H1 (cell line): ENCODE measurements around the gene GJB6. TPM values are rescaled to one million over a fixed set of nuclear protein-coding genes. Genes with fewer than 3 reads are reported as not detected.

ENCODE experiments used
- CTCF ChIA-PET: fragments of 300-600 bp; sonication (Branson Sonifier 250); formaldehyde crosslinking; loops from one replicate; lab custom pipeline; 2021; ENCODE audit not compliant: partially characterized antibody; lab: Charles Lee
- POLR2A ChIA-PET: fragments of 300-600 bp; sonication (Branson Sonifier 250); formaldehyde crosslinking; loops from one replicate; lab custom pipeline; 2021; ENCODE audit warnings: inconsistent platforms; ENCODE audit not compliant: partially characterized antibody; lab: Charles Lee
- DNase-seq, 2 experiments: peaks; one replicate each; pipeline versions ENCODE4 v3.0.0 to v3.0.0-alpha.2; 2010 to 2022; ENCODE audit warnings: low spot score in 2 of 2, low read depth in 1 of 2, mixed read lengths in 1 of 2
- FAIRE-seq: peaks from 2 replicates; lab custom pipeline; 2011; peaks lifted over from hg19 to GRCh38; lab: Jason Lieb, UNC
- H2AFZ ChIP-seq: 2 replicates; pipeline ENCODE4 v1.8.1; 2012; ENCODE audit warnings: low read length, inconsistent platforms
- H2AK5ac ChIP-seq: 2 replicates; pipeline ENCODE4 v1.6.1; 2013; ENCODE audit warnings: low read depth, low read length
- H2BK120ac ChIP-seq: replicated peaks from 2 replicates; pipeline ENCODE3; 2013; ENCODE audit warnings: low read depth, low read length, inconsistent platforms
- H2BK12ac ChIP-seq: 2 replicates; pipeline ENCODE4 v1.6.1; 2013; ENCODE audit warnings: low read depth, low read length
- H2BK15ac ChIP-seq: 2 replicates; pipeline ENCODE4 v1.6.1; 2013; ENCODE audit warnings: low read length
- H2BK20ac ChIP-seq: 2 replicates; pipeline ENCODE4 v1.6.1; 2013; ENCODE audit warnings: low read length
- H2BK5ac ChIP-seq: 2 replicates; pipeline ENCODE4 v1.6.1; 2013; ENCODE audit warnings: low read depth, low read length
- H3K14ac ChIP-seq: 2 replicates; pipeline ENCODE4 v1.6.1; 2013; ENCODE audit warnings: inconsistent platforms; ENCODE audit not compliant: insufficient read length
- H3K18ac ChIP-seq: 2 replicates; pipeline ENCODE4 v1.6.1; 2013; ENCODE audit warnings: low read length; ENCODE audit errors: extremely low read depth
- H3K23ac ChIP-seq: 2 replicates; pipeline ENCODE4 v1.6.1; 2013; ENCODE audit warnings: inconsistent platforms; ENCODE audit not compliant: insufficient read length
- H3K23me2 ChIP-seq: 2 replicates; pipeline ENCODE4 v1.6.1; 2013; ENCODE audit warnings: low read depth, low read length
- H3K27ac ChIP-seq: 2 replicates; pipeline ENCODE4 v1.6.1; 2011; ENCODE audit warnings: low read depth, low read length, inconsistent platforms
- H3K27me3 ChIP-seq, 4 experiments: replicated peaks in 1 of 4; 1 replicate in 1 of 4; 2 replicates in 3 of 4; pipeline versions ENCODE4 v1.6.1 to v1.8.1; 2011 to 2013; ENCODE audit warnings: low read length in 3 of 4, mild to moderate bottlenecking in 3 of 4, inconsistent platforms in 2 of 4, mixed read lengths in 2 of 4, moderate library complexity in 1 of 4; ENCODE audit not compliant: control insufficient read depth in 3 of 4, insufficient read depth in 3 of 4; ENCODE audit errors: extremely low read depth in 1 of 4
- H3K36me3 ChIP-seq, 4 experiments: 2 replicates each; pipeline versions ENCODE4 v1.6.1 to v1.8.1; 2011 to 2013; ENCODE audit warnings: mild to moderate bottlenecking in 4 of 4, low read length in 3 of 4, moderate library complexity in 2 of 4, control low read depth in 1 of 4, inconsistent platforms in 1 of 4; ENCODE audit not compliant: insufficient read depth in 4 of 4, control insufficient read depth in 2 of 4
- H3K4ac ChIP-seq: replicated peaks from 2 replicates; pipeline ENCODE3; 2013; ENCODE audit warnings: low read length, low read depth, mixed read lengths, inconsistent platforms; ENCODE audit not compliant: insufficient read length
- H3K4me1 ChIP-seq, 4 experiments: replicated peaks in 1 of 4; 1 replicate in 1 of 4; 2 replicates in 3 of 4; pipeline versions ENCODE4 v1.6.1 to v1.8.1; 2011 to 2013; ENCODE audit warnings: low read length in 3 of 4, inconsistent platforms in 2 of 4, mixed read lengths in 1 of 4; ENCODE audit not compliant: insufficient read depth in 4 of 4, control insufficient read depth in 3 of 4
- H3K4me2 ChIP-seq, 2 experiments: 2 replicates each; pipeline versions ENCODE4 v1.6.1 to v1.8.1; 2011 to 2013; ENCODE audit warnings: low read depth in 2 of 2, low read length in 2 of 2, control low read depth in 1 of 2, inconsistent platforms in 1 of 2, mild to moderate bottlenecking in 1 of 2; ENCODE audit not compliant: insufficient read depth in 1 of 2
- H3K4me3 ChIP-seq, 4 experiments: fragments of 200-600, 300-600 bp in 1 of 4; sonication (generic), shearing (Covaris generic), sonication (Bioruptor Twin) in 1 of 4; 2 replicates each; pipeline versions ENCODE4 v1.5.1 to v1.8.1; 2011 to 2016; ENCODE audit warnings: low read length in 4 of 4, low read depth in 3 of 4, control low read depth in 2 of 4, inconsistent platforms in 2 of 4, mild to moderate bottlenecking in 2 of 4, mixed read lengths in 1 of 4, moderate library complexity in 1 of 4; ENCODE audit not compliant: insufficient read depth in 2 of 4; ENCODE audit errors: extremely low read depth in 1 of 4
- H3K56ac ChIP-seq: replicated peaks from 2 replicates; pipeline ENCODE3; 2013; ENCODE audit warnings: low read depth, mild to moderate bottlenecking, mixed read lengths, low read length, inconsistent platforms; ENCODE audit not compliant: insufficient read length
- H3K79me1 ChIP-seq: 2 replicates; pipeline ENCODE4 v1.6.1; 2013; ENCODE audit warnings: low read depth, low read length, control low read depth
- H3K79me2 ChIP-seq, 2 experiments: 2 replicates each; pipeline versions ENCODE4 v1.6.1 to v1.8.1; 2012 to 2013; ENCODE audit warnings: low read length in 2 of 2, mild to moderate bottlenecking in 2 of 2, inconsistent platforms in 1 of 2; ENCODE audit not compliant: insufficient read depth in 2 of 2, control insufficient read depth in 1 of 2
- H3K9ac ChIP-seq, 4 experiments: replicated peaks in 1 of 4; 1 replicate in 1 of 4; 2 replicates in 3 of 4; pipeline versions ENCODE4 v1.6.1 to v1.8.1; 2011 to 2013; ENCODE audit warnings: low read depth in 3 of 4, low read length in 3 of 4, control low read depth in 2 of 4, mild to moderate bottlenecking in 2 of 4, moderate library complexity in 2 of 4, inconsistent platforms in 1 of 4; ENCODE audit errors: extremely low read depth in 1 of 4
- H3K9me3 ChIP-seq, 2 experiments: 2 replicates each; pipeline versions ENCODE4 v1.6.1 to v1.8.1; 2012 to 2013; ENCODE audit warnings: mild to moderate bottlenecking in 2 of 2, moderate library complexity in 2 of 2, control low read depth in 1 of 2, inconsistent platforms in 1 of 2, low read depth in 1 of 2, low read length in 1 of 2, mixed read lengths in 1 of 2; ENCODE audit not compliant: insufficient read depth in 2 of 2
- H4K20me1 ChIP-seq, 2 experiments: replicated peaks in 1 of 2; 2 replicates each; pipeline versions ENCODE3 to v1.8.1; 2011 to 2013; ENCODE audit warnings: inconsistent platforms in 2 of 2, low read length in 2 of 2, mild to moderate bottlenecking in 1 of 2; ENCODE audit not compliant: insufficient read depth in 2 of 2, control insufficient read depth in 1 of 2
- H4K5ac ChIP-seq: 2 replicates; pipeline ENCODE4 v1.6.1; 2013; ENCODE audit warnings: low read length, low read depth, mixed read lengths, inconsistent platforms; ENCODE audit not compliant: insufficient read length
- H4K8ac ChIP-seq: 2 replicates; pipeline ENCODE4 v1.8.0; 2013; ENCODE audit warnings: mild to moderate bottlenecking, moderate library complexity, low read length, inconsistent platforms; ENCODE audit not compliant: insufficient read depth; ENCODE audit errors: extremely low read depth
- H4K91ac ChIP-seq: replicated peaks from 2 replicates; pipeline ENCODE3; 2013; ENCODE audit warnings: low read length, mixed read lengths, inconsistent platforms; ENCODE audit not compliant: insufficient read length
- BCL11A ChIP-seq, 2 experiments: IDR thresholded peaks; one replicate each; pipeline ENCODE4 v1.6.1; 2011; ENCODE audit warnings: low read depth in 2 of 2, low read length in 2 of 2, mild to moderate bottlenecking in 2 of 2
- FOSL1 ChIP-seq: IDR thresholded peaks from 2 replicates; pipeline ENCODE4 v1.6.1; 2011; ENCODE audit warnings: mild to moderate bottlenecking, low read depth, low read length, moderate library complexity; ENCODE audit not compliant: insufficient read depth
- GABPA ChIP-seq: IDR thresholded peaks from 2 replicates; pipeline ENCODE4 v1.6.1; 2011; ENCODE audit warnings: mild to moderate bottlenecking, low read length, moderate library complexity, borderline replicate concordance; ENCODE audit not compliant: insufficient read depth
- HDAC6 ChIP-seq: IDR thresholded peaks from one replicate; pipeline ENCODE4 v1.7.1; 2012; ENCODE audit warnings: low read depth, mild to moderate bottlenecking, inconsistent platforms, low read length, moderate library complexity
- SIX5 ChIP-seq: IDR thresholded peaks from 2 replicates; pipeline ENCODE4 v1.6.1; 2011; ENCODE audit warnings: mild to moderate bottlenecking, low read depth, low read length
- SP4 ChIP-seq: IDR thresholded peaks from 2 replicates; pipeline ENCODE4 v1.6.1; 2012; ENCODE audit warnings: low read length, inconsistent platforms
- WGBS, 2 experiments: shearing (Covaris generic) in 1 of 2; methylation state at CpG; one replicate each; pipeline versions ENCODE4 v1.1.6 to v1.1.7; 2013 to 2015; ENCODE audit warnings: low lambda C conversion rate in 2 of 2, mixed read lengths in 2 of 2, inconsistent platforms in 1 of 2, low coverage in 1 of 2, missing lambda C conversion rate in 1 of 2; ENCODE audit not compliant: insufficient replicate concordance in 2 of 2, insufficient coverage in 1 of 2, insufficient read length in 1 of 2; ENCODE audit errors: extremely low coverage in 1 of 2, missing lambda C conversion rate in 1 of 2; 5-methylcytosine and 5-hydroxymethylcytosine counted together
- polyA plus RNA-seq, 7 experiments: library from polyadenylated mRNA; depleted of rRNA in 3 of 7; stranded (reverse) in 5 of 7; unstranded in 2 of 7; fragments of >200 nt in 5 of 7; fragments of 200-250 nt in 2 of 7; gene quantifications; 1 replicate in 5 of 7; 2 replicates in 1 of 7; 4 replicates in 1 of 7; pipeline versions ENCODE4 v1.2.1 to v1.2.3, GENCODE V29; 2011 to 2013; ENCODE audit warnings: missing spikeins in 2 of 7, mixed read lengths in 2 of 7
- total RNA-seq: library from RNA; stranded (reverse); fragmentation: NEBNext Ultra II Directional; extraction: Animal tissue kit (Norgen Biotek cat#: 25700); gene quantifications from 2 replicates; pipeline ENCODE4 v1.2.1, GENCODE V29; 2021

Gene GJB6
- total and polyA plus RNA-seq, 2 of the 8 experiments (the other 6 are each of a cell fraction or from before 2014, with no cell fraction given), result not detected

DNA sequence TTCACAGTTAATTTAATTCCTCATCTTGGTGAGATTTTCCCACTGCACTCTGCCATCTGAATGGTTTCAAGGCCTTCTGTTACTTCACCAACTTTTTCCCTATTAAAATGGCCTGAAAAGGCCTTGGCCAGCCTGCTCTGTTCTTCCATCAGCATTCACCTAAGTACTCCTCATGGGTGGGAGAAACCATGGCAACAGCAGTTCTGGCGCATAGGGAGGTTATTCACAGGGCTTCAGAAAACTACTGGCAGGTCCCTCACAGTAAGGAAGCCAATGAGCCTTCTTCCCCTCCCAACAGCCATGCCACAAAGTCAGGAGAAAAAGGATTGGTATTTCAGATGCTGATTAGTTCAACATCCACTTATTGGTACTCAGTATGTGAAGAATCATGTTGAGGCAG, 22.2 kb downstream of the GJB6 start:
- no peak overlapping the region for H3K23ac ChIP-seq
- H3K9me3 ChIP-seq, result no peaks in the 10 kb centered on the region
- H3K18ac ChIP-seq, result no peak overlapping the region
- no peak overlapping the region for H2BK15ac ChIP-seq
- ChIA-PET CTCF (interaction anchor here (0.5 to 1.5 kb wide), 2 partner anchors 13 to 514 kb away, joined by 3 to 8 read pairs; no protein-coding TSS in a partner anchor), POLR2A (no interaction called here)
- no peaks in the 10 kb centered on the region for H3K79me2 ChIP-seq
- no peak overlapping the region for H2AK5ac ChIP-seq
- H3K23me2 ChIP-seq, result no peaks in the 10 kb centered on the region
- H2BK20ac ChIP-seq, result no peak overlapping the region
- no peak overlapping the region for H4K91ac ChIP-seq
- no peak overlapping the region for H3K9ac ChIP-seq
- no peak overlapping the region for H4K8ac ChIP-seq
- H3K4me1 ChIP-seq, result peaks cover 0 to 3% (median 0%) of the 10 kb centered on the region in 4 experiments; a peak in 1 of 7 replicates
- H3K36me3 ChIP-seq, result no peaks in the 10 kb centered on the region
- no peak for DNase-seq
- no peak overlapping the region for H2AFZ ChIP-seq
- H2BK120ac ChIP-seq, result no peak overlapping the region
- no peaks in the 10 kb centered on the region for H3K79me1 ChIP-seq
- no peak overlapping the region for H3K56ac ChIP-seq
- no peak overlapping the region for H2BK12ac ChIP-seq
- H4K20me1 ChIP-seq, result peaks cover 0 to 2% of the 10 kb centered on the region in 2 experiments
- no peak for TF ChIP-seq FOSL1
- TF ChIP-seq HDAC6, result no peak
- no peak for TF ChIP-seq GABPA
- TF ChIP-seq BCL11A (IDR thresholded peaks at IDR 0.05; ENCODE audit: low read depth in 2 of 2, low read length in 2 of 2), result no peak
- no peak for TF ChIP-seq SIX5
- no peak for TF ChIP-seq SP4
- no peak overlapping the region for H4K5ac ChIP-seq
- no peak overlapping the region for H3K4ac ChIP-seq
- H2BK5ac ChIP-seq, result no peak overlapping the region
- no peak overlapping the region for H3K4me2 ChIP-seq
- no peak overlapping the region for H3K4me3 ChIP-seq
- no peak for FAIRE-seq
- H3K27me3 ChIP-seq, result peaks cover 0 to 3% (median 0%) of the 10 kb centered on the region in 4 experiments; a peak in 1 of 7 replicates
- H3K14ac ChIP-seq, result no peak overlapping the region
- H3K27ac ChIP-seq, result no peak overlapping the region
- 80% methylated on average over 1 of the region's 1 CpG; no CpG with 5 or more reads in 1 of the 2 experiments for WGBS, 2 experiments
